HG03196 (cell line): ENCODE data around the gene SBK3.
"Not testable (repeated sequence)": the region's sequence is repeated elsewhere in the genome, so short reads cannot be mapped to it uniquely, and the experiment has no call there.

Experiments
- ATAC-seq: cut with Tn5 transposase; IDR thresholded peaks from one replicate; pipeline ENCODE4 v1.9.1; 2021; ENCODE audit not compliant: unreplicated experiment

The SBK3 gene

GRCh38 chr19:55519451-55520311, 25.7 kb downstream of the SBK3 start:
- ATAC-seq = no peak

GRCh38 chr19:55516878-55517620, 28.3 kb downstream of the SBK3 start:
- peak; percentile 96 for ATAC-seq

GRCh38 chr19:55508120-55508519, 37.2 kb downstream of the SBK3 start:
- no peak for ATAC-seq

- no peak for ATAC-seq
Measured at GRCh38 chr19:55504981-55505380, 40.4 kb downstream of the SBK3 start.

GRCh38 chr19:55504252-55504603, 41.1 kb downstream of the SBK3 start:
- ATAC-seq = no peak

GRCh38 chr19:55503502-55504251, 41.7 kb downstream of the SBK3 start:
- ATAC-seq = peak; percentile 90

GRCh38 chr19:55503157-55503501, 42.2 kb downstream of the SBK3 start:
- ATAC-seq = no peak

GRCh38 chr19:55502197-55502952, 43.0 kb downstream of the SBK3 start:
- no peak for ATAC-seq

GRCh38 chr19:55500368-55500952, 44.9 kb downstream of the SBK3 start:
- ATAC-seq = no peak

GRCh38 chr19:55498246-55498840, 47.0 kb downstream of the SBK3 start:
- ATAC-seq = no peak

GRCh38 chr19:55497763-55498162, 47.6 kb downstream of the SBK3 start:
- ATAC-seq = no peak

GRCh38 chr19:55496820-55497219, 48.5 kb downstream of the SBK3 start:
- ATAC-seq = not testable (repeated sequence)

- no peak for ATAC-seq
Measured at GRCh38 chr19:55495646-55496349, 49.5 kb downstream of the SBK3 start.

- ATAC-seq = no peak
Measured at GRCh38 chr19:55494172-55494761, 51.1 kb downstream of the SBK3 start.

GRCh38 chr19:55493645-55494171, 51.6 kb downstream of the SBK3 start:
- ATAC-seq = no peak

GRCh38 chr19:55493052-55493644, 52.2 kb downstream of the SBK3 start:
- ATAC-seq = no peak

- ATAC-seq = no peak
Measured at GRCh38 chr19:55492362-55492944, 52.9 kb downstream of the SBK3 start.
